HG02642 (cell line): Measurements from ENCODE around the gene GEN1.

Experiments
- ATAC-seq: cut with Tn5 transposase; IDR thresholded peaks from one replicate; pipeline ENCODE4 v1.9.1; 2021; ENCODE audit warnings: mild to moderate bottlenecking; ENCODE audit not compliant: unreplicated experiment, poor library complexity

GEN1 gene, protein sequence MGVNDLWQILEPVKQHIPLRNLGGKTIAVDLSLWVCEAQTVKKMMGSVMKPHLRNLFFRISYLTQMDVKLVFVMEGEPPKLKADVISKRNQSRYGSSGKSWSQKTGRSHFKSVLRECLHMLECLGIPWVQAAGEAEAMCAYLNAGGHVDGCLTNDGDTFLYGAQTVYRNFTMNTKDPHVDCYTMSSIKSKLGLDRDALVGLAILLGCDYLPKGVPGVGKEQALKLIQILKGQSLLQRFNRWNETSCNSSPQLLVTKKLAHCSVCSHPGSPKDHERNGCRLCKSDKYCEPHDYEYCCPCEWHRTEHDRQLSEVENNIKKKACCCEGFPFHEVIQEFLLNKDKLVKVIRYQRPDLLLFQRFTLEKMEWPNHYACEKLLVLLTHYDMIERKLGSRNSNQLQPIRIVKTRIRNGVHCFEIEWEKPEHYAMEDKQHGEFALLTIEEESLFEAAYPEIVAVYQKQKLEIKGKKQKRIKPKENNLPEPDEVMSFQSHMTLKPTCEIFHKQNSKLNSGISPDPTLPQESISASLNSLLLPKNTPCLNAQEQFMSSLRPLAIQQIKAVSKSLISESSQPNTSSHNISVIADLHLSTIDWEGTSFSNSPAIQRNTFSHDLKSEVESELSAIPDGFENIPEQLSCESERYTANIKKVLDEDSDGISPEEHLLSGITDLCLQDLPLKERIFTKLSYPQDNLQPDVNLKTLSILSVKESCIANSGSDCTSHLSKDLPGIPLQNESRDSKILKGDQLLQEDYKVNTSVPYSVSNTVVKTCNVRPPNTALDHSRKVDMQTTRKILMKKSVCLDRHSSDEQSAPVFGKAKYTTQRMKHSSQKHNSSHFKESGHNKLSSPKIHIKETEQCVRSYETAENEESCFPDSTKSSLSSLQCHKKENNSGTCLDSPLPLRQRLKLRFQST

DNA sequence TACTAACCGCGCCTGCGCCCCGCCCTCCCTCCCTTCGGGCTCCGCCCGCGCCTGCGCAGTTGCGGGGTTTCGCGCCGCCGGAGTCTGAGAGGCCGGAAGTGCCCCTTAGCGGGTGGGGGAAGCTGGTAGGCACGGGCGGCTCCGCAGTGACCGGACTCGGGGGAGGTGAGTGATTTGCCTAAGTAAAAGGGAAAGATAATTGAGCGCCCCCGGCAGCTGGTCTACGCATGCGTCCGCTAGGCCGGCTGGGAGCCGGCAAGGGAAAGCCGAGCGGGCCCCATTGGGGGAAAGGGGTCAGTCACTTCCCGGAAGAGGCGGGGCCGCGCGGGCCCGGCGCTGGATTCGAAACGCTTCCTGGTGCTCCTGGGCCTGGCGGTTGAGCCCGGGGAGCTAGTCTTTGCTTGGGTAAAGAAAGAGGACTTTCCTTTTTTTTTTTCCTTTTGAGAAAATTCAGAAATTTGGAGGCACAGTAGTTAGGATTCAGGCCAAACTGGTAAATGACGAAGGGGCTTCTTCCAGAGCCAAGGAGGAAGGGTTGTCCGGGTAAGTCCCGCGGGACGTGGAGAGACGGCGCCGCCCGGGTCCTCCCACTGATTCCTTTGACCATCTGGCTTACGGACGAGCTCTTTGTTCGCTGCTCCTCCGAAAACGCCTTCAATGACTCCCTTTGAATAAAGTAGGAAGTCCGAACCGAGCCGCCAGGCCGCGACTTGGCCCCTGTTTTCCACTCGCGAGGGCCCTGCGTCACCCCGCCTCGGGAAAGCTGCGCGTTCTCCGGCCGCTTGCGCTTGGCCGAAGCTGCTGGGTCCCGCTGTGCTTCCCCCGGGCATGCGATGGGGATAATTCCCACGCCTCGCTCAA is at the start of gene GEN1, which contains the start of gene SMC6:
TSS of gene GEN1 (plus strand) at position 336 of the 861 bp plus-strand sequence. CDS start 5,806 bp downstream, outside the sequence.
TSS of gene SMC6 (minus strand) at position 8 of the 861 bp plus-strand sequence. CDS start 7,864 bp downstream, outside the sequence.
- ATAC-seq, result peak; percentile 81

DNA sequence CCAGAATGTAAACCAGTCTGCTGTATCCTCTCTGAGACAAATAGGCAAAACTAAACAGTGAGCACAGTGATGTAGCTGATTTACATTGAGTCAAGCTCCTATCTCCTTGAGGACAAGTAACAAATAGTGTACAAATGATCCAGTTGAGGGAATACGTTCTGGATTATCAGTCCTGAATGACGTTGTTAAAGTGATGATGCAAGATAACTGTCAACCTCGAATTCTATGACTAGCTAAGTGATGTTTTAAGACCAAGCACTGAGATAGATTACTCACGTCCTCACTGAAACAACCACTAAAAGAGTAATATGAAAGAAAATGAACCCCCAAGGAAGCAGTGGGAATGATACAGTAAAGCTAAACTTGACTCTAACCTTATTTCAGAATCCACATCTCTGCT is 47.1 kb upstream of the GEN1 start:
- no peak for ATAC-seq

DNA sequence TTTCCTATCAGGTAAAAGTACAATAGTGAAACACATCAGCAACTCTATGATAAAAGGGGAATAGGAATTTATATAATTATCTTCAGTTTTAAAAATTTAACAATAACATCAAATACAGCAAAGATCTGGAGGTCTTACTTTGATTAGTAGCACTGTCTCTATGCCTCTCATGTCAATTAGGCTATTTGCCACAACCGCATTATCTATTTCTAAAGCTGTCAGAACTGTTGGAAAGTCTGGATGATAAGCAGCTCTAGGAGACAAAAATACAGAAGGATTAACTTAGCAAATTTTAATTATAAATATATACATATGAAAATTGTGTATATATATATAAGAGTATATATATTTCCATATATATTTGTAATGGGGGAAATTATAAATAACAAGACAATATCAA is 45.4 kb upstream of the GEN1 start:
- ATAC-seq, result no peak

DNA sequence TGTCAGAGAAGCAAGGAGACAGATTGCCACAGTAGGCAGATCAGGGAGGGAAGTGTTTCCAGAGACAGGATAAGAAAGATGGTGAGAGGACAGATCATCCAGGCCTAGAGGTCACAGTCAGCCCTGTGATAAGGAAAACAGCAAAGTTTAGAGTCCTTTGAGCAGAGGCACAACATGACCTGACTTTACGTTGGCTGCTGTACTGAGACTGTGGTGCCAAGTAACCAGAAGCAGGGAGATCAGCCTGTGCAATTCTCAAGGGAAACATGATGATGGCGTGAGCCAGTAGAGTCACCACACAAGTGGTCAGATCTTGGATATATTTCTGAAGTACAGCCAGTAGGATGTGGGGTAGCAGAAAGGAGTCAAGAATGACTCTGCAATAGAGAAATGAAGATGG is 44.0 kb upstream of the GEN1 start:
- no peak for ATAC-seq

DNA sequence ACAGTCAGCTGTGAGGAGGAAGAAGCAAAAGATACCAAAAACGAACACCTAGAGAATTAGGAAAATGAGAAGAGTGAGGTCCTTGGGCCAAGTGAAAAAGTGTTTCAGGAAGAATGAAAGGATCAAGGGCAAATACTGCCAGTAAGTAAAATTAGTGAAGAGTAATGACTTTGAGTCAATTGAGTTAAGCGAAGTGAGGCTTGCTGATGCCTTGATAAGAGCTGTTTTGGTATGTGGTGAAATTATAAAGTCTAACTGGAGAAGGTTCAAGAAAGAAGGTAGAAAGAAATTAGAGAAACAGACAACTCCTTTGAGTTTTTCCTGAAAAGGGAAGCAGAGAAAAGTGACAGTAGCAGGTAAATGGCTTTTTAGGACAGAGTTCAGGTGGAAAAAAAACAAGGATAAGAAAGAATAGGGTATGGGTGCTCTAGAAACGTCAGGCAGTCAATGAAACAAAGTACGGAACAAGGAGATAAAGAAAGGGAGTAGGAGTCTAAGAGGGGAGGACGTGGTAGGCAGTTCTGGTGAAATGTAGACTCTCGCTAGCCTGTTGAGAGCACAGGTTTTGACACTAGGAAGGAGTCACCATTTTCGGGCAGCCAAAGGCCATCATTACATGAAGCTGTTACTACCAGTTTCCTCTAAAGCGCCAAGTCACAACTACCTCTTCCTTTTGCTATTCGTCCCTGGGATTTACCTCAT is 43.2 kb upstream of the GEN1 start:
- ATAC-seq, result no peak

DNA sequence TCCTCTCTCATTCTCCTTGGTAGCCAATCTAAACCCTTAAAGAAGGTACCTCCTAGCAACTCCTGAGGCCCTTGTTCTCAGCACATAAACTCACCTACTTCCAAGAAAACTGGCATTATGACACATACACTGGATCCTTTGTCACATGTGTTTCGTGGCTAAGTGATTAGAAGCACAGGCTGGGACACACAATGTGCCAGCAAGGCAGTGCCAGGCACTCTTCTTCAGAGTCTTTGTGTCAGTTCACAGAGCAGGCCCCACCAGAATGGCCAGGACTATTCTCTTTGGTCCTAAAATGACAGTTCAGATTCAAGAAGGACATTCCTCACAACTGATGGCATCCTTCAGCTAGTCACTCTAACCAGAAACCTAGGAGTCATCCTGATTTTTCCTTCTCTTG is 40.6 kb upstream of the GEN1 start:
- no peak for ATAC-seq

DNA sequence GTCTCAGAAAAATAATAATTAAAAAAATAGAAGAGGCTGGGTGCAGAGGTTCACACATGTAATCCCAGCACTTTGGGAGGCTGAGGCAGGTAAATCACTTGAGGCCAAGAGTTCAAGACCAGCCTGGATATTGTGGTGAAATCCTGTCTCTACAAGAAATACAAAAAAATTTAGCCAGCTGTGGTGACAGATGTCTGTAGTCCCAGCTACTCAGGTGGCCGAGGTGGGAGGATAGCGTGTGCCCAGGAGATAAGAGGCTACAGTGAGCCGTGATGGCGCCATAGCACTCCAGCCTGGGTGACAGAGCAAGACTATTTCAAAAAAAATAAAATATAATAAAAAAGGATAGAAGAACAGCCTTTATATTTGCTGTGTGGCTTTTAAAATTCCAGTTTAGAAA is 36.3 kb upstream of the GEN1 start:
- ATAC-seq, result no peak

DNA sequence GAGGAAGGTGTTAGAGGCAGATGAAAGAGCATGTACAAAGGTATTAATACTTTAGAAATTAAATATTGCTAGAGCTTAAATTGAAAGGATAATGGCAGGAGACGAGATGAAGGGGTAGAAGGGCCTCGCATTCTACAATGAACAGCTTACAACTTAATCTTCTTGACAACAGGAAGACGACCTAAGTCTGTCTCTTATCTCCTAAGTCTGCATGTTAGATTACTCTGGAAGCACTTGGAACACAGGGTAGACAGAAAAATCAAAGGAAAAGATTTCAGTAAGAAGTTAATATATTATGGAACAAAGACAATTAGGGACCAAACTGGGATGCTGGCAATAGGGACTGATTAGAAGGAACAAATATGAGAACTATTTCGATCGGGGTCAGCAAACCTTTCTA is 35.2 kb upstream of the GEN1 start:
- ATAC-seq, result no peak

DNA sequence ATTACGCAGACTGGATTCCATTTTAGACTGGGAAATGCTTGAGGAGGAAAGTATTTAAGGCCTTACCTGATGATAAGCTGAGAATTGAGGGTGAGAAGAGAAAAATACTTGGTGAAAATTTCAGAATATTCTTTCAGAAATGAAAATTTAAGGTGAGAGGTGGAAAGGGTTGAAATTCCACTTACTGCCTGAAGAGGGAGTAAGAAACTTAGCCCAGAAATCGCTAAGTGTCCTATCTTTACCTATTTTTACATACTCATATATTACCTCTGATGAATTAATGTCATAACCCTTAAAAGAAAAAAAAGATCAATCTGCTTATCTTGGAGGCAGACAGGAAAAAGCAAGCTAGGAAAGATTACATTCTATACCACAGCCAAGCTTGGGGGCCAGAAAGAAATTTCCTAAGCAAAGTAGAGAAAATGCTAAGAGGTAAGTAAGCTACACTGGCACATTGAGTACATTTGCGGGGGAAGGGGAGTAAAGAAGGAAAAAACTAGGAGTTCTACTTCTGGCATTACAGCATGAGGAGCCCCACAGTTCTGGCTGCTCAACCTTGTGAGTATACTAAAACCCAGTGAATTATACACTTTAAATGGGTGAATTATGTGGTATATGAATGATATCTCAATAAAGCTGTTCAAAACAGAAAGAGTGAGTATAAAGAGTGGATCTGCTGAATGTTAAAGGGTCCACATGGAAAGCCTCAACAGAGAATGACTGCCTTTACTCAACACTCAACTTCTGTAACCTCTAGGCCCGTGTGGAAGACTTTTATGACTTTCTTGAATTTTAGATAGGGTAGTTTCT is 34.2 kb upstream of the GEN1 start:
- ATAC-seq, result no peak

DNA sequence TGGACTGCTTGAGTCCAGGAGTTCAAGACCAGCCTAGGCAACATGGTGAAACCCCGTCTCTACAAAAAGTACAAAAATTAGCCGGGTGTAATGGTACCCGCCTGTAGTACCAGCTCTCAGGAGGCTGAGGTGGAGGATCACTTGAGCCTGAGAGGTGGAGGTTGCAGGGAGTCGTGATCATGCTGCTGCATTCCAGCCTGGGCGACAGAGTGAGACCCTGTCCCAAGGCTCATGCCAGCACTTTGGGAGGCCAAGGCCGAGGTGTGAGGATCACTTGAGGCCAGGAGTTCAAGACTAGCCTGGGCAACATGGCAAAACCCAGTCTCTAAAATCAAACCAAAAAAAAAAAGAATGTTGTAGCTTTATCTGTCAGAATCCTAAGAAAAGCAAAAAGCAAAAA is 25.7 kb upstream of the GEN1 start:
- ATAC-seq, result no peak

DNA sequence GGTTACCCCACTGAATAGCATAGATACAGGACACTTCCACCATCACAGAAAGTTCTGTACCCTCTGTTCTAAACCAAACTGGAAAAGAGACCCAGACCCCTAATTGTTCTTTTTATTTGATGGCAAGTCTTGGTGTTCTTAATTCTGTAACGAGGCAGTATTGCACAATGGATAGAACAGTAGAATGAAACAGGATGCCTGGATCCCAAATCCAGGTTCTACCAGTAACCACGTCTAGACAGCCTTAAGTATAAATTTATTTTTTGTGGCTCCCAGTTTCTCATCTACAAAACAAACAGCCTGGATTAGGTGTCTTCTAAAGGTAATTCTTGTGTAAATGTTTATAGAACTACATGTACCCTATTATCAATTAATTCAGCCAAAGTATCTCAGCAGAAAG is 24.1 kb upstream of the GEN1 start:
- ATAC-seq, result no peak

DNA sequence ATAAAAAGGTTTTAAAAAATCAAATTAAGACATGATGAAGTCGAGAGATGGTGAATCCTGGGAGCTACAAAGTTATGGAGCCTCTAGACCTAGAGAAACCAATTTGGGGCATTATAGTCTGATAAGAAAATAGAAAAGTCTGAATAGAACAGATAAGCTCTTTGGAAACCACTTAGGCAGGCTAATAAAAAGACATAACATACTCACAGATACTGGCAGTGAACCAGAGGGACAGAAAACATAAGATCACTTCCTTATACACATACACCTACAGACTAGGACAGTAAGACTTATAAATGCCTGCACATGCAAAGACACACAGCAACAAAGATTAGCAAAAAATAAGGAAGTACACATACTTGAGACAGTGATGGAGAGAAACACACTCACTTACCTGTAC is 20.3 kb upstream of the GEN1 start:
- no peak for ATAC-seq

DNA sequence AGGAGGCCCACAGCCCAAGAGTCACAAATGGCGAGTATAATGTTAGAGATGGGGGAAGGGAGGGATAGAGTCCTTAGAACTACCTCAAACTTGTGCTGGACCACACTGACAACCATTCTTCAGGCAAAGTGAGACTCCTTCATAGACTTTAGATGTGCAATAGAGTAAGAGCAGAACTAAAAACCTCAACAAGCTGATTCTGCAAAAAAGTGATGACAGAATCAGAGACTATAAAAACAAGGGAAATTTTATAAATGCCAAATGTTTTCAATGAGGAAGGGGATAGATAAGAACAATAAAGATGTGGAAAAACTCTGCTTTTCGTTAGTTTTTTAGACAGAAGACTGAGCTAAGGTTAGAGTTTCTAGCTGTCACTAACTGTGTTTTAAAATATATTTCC is 18.1 kb upstream of the GEN1 start:
- no peak for ATAC-seq

DNA sequence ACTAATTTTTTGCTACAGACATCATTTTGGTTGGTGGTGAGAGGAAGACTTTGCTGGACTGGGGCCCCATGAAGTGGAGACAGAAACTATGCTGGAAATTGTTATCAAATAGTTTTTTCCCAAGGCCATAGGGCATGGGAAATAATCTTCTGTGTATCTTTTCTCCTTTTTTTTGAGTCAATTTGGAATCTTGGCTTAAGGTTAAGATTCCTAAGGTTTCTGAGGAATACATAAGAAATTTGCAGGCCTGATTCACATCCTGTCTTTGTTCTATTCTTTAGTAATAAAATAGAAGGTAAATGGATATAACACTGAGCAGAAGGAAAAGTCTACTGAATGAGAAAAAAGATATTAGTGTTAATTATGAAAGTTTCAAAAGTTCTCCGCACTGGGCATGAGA is 16.9 kb upstream of the GEN1 start:
- no peak for ATAC-seq

DNA sequence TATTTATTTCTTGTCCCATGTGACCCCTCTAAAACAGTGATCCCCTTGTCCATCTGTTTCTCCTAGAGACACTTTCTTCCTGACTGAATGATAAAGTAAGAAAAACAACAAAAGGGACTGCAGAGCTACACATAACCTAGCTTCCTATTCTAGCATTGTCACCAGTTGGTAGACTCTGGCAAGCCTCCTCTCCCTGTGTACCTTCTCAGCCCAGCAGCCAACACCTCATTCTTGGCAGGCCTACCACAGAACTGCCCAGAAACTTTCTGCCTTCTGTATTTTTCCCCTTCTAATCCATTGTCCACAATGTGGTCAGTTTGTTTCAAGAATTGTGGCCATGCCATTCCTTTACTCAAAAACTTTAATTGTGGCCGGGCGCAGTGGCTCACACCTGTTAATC is 13.7 kb upstream of the GEN1 start:
- ATAC-seq, result no peak

DNA sequence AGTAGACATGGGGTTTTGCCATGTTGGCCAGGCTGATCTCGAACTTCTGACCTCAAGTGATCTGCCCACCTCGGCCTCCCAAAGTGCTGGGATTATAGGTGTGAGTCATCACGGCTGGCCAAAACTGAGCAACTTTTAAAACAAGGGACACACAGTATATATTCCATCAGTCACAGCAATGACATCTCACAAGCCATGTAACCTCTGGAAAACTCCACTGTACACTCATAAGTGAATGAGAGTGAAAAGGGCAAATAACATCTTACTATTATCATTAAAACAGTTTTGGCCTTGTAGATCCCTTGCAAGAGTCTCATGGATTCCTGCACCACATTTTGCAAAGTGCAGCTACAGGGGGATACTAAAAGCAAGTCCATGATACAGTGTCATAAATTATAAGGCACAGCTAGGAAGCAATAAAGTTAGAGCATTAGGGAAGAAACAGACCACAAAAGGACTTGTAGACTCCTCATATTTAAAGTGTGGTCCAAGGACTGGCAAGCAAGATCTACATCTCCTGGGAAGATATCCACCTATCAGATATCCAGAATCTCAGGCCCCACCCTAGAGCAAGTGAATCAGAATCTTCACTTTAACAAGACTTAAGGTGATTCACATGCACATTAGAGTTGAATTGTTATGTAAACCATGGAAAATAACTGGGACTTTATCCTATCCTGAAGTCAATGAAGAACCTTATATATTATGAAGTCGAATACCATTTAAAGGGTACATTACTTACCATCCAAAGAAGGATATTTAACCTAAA is 6.1 kb upstream of the GEN1 start:
- no peak for ATAC-seq

DNA sequence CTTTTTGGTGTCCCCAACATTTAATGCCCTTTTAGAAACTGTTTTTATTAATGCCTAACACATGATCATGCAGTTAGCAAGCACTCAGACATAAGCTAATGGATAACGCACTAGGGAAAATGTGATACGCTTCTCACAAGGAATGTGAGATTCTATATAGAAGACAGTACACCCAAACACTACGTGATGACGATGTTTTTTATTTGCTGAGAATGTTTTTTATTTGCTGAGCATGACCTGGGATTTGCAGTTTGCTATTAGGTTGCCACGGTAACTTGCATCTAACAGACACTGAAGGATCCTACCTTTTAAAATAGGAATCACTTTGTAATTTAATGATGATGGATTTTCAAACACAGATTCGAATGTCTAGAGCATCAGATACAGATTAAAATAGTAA is 5.2 kb upstream of the GEN1 start:
- ATAC-seq, result no peak

DNA sequence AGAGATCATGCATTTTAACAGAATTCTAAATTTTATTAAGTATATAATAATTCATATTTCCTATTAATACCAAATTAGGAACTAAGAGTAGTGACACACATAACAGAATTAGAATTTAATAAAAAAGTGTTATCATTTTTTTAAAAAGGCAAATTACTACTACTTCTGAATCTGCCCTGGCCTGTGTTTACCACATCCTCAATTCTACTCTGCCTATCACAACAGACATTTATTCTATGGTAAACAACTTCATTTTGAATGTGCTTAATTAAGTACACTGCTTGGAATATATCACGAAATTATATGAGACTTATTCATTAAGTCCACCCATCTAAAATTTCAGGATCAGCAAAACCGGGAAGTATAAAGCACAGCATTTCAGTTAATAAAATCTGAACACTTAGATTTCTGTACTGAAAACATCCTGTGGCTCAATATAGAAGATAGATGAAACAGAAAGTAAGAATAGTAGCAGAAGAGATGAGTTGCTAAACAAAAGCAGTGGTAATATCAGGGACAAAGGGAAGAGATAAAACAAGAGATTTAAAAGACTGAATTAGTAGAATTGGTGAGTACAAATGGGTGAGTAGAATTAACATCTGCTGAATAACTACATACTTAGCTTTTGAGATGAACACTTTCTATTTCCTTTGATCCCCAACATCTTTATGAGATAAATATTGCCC is 4.0 kb upstream of the GEN1 start:
- ATAC-seq, result peak; percentile 14
